ENCODE results near the gene NUP98.

Gene NUP98

DNA sequence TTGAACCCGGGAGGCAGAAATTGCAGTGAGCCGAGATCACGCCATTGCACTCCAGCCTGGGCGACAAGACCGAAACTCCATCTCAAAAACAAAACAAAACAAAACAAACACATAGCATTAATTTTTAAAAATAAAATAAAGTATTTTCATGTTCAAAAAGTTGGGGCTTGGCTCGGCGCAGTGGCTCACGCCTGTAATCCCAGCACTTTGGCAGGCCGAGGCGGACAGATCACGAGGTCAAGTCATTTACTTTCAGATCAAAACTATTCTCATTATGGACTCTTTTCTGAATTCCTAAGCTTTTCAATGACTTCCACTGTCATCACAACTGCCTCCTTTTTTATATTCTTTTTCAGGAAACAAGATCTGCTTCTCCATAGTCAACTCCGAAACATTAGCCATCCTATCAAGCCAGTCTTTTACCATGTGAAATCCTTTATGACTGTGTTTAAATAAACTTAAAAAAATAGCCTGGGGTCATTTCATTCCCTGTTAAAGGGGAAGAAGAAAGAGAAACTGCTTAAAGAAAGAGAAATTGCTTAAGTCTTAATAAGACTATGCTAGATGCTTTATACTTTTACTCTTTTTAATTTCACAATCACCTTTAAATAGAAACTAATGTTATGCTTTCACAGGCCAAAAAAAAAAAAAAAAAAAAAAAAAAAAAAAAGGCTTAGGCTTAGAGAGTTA lies 113.1 kb downstream of the NUP98 start:
- Mint-ChIP-seq H3K9me3 (no peaks in the 10 kb centered on the region), H3K4me1 (no peaks in the 10 kb centered on the region), H3K4me3 (no peak overlapping the region), H3K27ac (no peak overlapping the region), H3K36me3 (ENCODE audit: low read depth) (peaks cover 76% of the 10 kb centered on the region), H3K27me3 (ENCODE audit: low read depth) (no peaks in the 10 kb centered on the region)
- no peak for TF ChIP-seq CTCF (IDR thresholded peaks at IDR 0.05; ENCODE audit: unreplicated experiment in 3 of 3)

GRCh38 chr11:3683039-3683438 lies 114.3 kb downstream of the NUP98 start:
- no peak overlapping the region for H3K27ac Mint-ChIP-seq
- H3K36me3 Mint-ChIP-seq (ENCODE audit: low read depth), result peaks cover 83% of the 10 kb centered on the region
- no peaks in the 10 kb centered on the region for H3K27me3 Mint-ChIP-seq (ENCODE audit: low read depth)
- TF ChIP-seq CTCF (IDR thresholded peaks at IDR 0.05; ENCODE audit: unreplicated experiment in 3 of 3), result no peak
- H3K4me1 Mint-ChIP-seq, result no peaks in the 10 kb centered on the region
- no peak overlapping the region for H3K4me3 Mint-ChIP-seq
- H3K9me3 Mint-ChIP-seq, result no peaks in the 10 kb centered on the region

DNA sequence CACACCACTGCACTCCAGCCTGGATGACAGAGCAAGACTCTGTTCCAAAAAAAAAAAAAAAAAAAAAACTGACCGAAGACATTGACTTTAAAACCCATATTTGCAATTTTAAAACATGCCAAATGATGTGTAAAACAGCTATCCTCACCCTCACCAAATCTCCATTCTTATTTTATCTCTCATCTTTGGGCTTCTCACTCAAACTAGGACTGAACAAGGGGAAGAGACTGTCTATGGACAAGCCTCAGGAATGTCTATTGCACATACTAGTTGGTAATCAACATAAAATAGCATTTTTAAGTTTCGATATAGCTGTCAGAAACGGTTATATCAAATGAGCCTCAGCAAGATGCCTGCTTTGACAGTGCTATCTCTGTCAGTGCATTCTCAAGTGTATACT lies 118.3 kb downstream of the NUP98 start:
- H3K9me3 Mint-ChIP-seq, result no peaks in the 10 kb centered on the region
- H3K4me3 Mint-ChIP-seq, result no peak overlapping the region
- no peaks in the 10 kb centered on the region for H3K27me3 Mint-ChIP-seq (ENCODE audit: low read depth)
- H3K36me3 Mint-ChIP-seq (ENCODE audit: low read depth), result peaks cover 83% of the 10 kb centered on the region
- H3K4me1 Mint-ChIP-seq, result no peaks in the 10 kb centered on the region
- H3K27ac Mint-ChIP-seq, result no peak overlapping the region
- no peak for TF ChIP-seq CTCF (IDR thresholded peaks at IDR 0.05; ENCODE audit: unreplicated experiment in 3 of 3)

GRCh38 chr11:3675971-3676370 lies 121.4 kb downstream of the NUP98 start:
- Mint-ChIP-seq H3K36me3 (ENCODE audit: low read depth) (peaks cover 79% of the 10 kb centered on the region), H3K4me1 (no peaks in the 10 kb centered on the region), H3K9me3 (no peaks in the 10 kb centered on the region), H3K4me3 (no peak overlapping the region), H3K27me3 (ENCODE audit: low read depth) (no peaks in the 10 kb centered on the region), H3K27ac (no peak overlapping the region)
- TF ChIP-seq CTCF (IDR thresholded peaks at IDR 0.05; ENCODE audit: unreplicated experiment in 3 of 3), result no peak

DNA sequence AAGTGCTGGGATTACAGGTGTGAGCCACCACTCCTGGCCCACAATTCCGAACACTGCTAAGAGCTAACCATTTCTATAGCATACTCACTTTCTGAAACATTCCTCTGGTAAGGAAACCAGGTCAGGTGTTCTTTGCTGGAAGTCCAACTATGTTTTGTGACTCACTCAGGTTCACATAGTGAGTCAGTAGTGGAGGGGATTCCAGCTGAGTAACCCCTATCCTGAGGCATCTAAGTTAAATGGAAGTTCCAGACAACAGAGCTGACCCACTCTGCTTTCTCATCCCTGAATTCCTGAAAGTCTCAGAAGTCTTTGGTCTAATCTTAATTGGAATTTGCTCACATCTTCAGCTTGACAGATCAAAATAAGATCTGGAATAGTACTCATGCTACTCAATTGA lies 123.2 kb downstream of the NUP98 start:
- Mint-ChIP-seq H3K4me3 (no peak overlapping the region), H3K4me1 (no peaks in the 10 kb centered on the region), H3K27ac (no peak overlapping the region), H3K27me3 (ENCODE audit: low read depth) (no peaks in the 10 kb centered on the region), H3K9me3 (no peaks in the 10 kb centered on the region), H3K36me3 (ENCODE audit: low read depth) (peaks cover 78% of the 10 kb centered on the region)
- no peak for TF ChIP-seq CTCF (IDR thresholded peaks at IDR 0.05; ENCODE audit: unreplicated experiment in 3 of 3)

Data from nephron (organoid).